Fibroblast of mammary gland (primary cell): ENCODE measurements around the gene BRAT1.
"Not testable (repeated sequence)": the region's sequence is repeated elsewhere in the genome, so short reads cannot be mapped to it uniquely, and the experiment has no call there.

ENCODE experiments used
- DNase-seq: peaks from one replicate; pipeline ENCODE4 v3.0.0-alpha.2; 2010; ENCODE audit warnings: low read depth
- H3K4me3 ChIP-seq: 2 replicates; pipeline ENCODE4 v1.5.1; 2011; ENCODE audit warnings: low read depth, mild to moderate bottlenecking, low read length, moderate library complexity; ENCODE audit not compliant: control insufficient read depth
- TF ChIP-seq, protein P1 (sequence below): conservative IDR thresholded peaks from 2 replicates; pipeline ENCODE4 v1.5.1; 2011; ENCODE audit warnings: low read depth, low read length, inconsistent platforms; ENCODE audit not compliant: control insufficient read depth, insufficient read depth

BRAT1 gene

DNA sequence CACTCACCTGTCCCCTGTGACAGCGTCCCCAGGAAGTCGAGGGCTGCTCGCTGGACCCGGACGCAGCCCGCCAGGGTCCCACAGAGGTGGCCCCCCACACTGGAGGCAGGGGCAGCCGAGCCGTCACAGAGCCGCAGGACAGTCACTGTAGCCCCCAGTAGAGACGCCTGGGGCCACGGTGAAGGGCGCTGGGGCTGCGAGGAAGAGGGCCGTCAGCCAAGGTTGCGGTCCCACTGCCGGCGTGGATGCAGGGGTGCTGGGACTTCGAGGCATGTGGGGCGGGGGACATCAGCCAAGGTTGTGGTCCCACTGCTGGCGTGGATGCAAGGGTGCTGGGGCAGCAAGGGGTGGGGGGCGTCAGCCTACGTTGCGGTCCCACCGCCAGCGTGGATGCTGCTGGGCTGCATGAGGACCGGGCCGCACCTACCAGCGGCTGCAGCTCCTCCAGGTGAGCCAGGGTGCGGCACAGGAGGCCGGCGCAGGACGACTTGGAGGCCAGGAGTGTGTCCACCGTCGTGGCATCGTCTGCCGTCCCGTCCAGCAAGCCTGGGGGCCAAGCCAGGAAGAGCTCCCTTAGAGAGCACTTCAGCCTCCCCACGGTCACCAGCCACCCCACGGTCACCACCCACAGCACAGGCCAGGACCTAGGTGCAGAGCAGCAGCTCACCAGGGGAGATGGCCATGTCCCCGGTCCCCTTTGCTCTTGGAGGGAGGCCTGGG lies 13.9 kb downstream of the BRAT1 start:
- H3K4me3 ChIP-seq = no peak overlapping the region
- DNase-seq = no peak
- TF ChIP-seq, protein P1, sequence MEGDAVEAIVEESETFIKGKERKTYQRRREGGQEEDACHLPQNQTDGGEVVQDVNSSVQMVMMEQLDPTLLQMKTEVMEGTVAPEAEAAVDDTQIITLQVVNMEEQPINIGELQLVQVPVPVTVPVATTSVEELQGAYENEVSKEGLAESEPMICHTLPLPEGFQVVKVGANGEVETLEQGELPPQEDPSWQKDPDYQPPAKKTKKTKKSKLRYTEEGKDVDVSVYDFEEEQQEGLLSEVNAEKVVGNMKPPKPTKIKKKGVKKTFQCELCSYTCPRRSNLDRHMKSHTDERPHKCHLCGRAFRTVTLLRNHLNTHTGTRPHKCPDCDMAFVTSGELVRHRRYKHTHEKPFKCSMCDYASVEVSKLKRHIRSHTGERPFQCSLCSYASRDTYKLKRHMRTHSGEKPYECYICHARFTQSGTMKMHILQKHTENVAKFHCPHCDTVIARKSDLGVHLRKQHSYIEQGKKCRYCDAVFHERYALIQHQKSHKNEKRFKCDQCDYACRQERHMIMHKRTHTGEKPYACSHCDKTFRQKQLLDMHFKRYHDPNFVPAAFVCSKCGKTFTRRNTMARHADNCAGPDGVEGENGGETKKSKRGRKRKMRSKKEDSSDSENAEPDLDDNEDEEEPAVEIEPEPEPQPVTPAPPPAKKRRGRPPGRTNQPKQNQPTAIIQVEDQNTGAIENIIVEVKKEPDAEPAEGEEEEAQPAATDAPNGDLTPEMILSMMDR = no peak

DNA sequence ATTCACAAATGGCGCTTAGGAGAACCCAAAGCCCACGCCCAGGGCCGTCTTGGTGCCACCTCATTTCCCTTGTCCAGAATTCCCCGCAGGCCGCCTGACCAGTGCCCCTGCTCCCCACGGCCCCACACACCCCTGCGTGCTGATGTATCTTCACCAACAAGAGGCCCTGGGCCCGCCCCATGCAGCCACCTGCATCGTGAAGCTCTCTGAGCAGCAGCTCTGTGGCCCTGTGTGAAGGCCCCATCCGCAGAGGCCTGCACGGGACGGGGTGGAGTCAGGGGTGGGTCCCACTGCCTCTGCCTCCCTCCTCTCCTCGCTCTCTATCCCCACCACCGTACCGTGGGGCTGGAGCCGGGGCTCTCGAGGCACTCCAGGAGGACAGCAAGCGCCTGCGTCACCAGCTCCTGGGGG lies 14.7 kb downstream of the BRAT1 start:
- TF ChIP-seq, protein P1 = no peak
- DNase-seq = no peak
- H3K4me3 ChIP-seq = no peak overlapping the region

DNA sequence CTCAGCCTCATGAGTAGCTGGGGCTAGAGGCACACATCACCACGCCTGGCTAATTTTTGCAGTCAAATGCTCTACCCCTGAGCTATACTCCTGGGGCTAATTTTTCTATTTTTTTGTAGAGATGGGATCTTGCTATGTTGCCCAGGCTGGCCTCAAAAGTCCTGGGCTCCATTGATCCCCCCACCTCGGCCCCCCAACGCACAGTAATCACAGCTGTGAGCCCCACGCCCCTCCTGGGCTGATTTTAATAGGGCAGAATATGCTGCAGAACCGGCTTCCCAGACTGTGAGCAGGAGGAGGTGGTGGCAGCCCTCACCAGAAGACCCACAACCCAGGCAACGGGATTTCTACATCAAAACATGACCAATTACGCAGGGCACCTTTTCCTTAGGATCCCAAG lies 15.2 kb downstream of the BRAT1 start:
- TF ChIP-seq, protein P1 = no peak
- no peak overlapping the region for H3K4me3 ChIP-seq
- no peak for DNase-seq

DNA sequence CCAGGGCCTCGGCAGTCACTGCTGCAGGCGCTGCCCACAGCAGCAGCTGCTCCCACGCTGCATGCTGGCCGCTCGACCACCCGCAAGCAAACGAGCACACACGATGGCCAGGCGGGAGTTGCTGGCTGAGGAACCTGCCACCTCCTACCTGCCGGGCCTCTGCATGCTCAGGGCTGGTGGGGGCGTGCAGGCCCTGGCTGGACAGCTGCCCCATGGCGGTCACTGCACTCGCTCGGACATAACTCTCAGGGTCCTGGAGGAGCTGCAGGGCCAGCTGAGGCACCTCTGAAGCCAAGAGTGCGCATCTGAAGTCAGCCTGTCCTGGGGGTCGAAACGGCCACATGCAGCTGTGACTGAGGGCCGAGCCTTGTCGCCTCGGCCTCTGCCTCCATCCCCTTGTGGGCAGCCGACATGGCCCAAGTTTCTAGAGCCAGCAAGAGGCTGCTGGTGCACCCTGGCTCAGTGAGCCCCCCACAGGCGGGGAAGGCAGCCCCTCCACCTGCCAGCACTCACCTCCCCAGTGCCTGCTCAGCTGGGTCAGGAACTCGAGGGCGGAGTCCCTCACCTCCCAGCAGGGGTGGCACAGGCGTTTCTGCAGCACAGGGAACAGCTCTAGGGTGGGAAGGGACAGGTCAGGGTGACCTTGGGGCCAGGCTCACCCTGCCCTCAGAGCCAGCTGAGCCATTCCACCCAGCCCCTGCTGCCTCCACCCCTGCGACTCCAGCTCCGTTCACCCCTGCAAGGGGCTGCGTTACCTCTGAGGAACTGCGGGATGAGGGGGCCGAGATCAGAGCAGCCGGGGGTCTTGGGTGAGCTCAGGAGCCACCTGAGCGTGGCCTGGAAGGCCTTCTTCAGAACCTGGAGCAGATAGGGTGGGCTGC lies 16.1 kb downstream of the BRAT1 start:
- no peak overlapping the region for H3K4me3 ChIP-seq
- TF ChIP-seq, protein P1 = no peak
- DNase-seq = no peak

DNA sequence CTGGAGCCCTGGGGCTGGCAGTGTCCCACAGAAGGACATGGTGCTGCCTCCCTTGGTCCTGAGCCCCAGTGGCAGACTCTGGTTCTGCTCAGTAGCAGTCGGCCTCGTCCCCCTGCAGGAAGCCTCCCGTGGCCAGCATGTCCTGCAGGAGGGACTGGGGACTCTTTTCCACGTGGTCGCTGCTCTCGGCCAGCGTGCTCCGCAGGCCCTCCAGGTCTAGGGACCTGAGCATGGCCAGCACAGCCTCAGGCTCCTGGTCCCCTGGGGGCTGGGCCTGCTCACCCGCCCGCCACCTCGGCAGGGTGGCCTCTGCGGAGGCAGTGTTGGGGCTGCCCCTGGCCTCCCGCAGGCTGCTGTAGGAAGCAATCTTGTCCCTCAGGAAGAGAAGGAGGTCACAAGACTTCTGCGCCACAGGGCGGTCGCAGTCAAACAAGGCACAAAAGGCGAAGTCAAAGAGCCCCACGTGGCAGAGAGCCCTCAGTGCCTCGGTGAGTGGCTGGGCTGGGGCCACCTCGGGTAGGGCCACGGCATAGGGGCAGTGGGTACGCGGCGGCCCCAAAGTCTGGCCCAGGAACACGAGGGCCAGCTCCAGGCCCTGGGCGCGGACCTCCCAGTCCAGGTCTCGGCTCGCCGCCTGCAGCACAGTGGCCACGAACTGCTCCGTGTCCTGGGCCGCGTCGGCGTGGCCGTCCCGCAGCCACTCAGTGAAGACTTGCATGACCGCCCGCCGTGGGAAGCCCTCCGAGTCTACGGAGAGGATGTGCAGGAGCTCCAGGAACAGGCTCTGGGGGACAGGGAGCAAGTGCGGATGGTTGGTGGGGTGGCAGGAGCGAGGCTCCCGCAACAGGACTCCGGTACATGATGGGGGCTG lies 17.1 kb downstream of the BRAT1 start:
- DNase-seq = no peak
- TF ChIP-seq, protein P1 = no peak
- no peak overlapping the region for H3K4me3 ChIP-seq

DNA sequence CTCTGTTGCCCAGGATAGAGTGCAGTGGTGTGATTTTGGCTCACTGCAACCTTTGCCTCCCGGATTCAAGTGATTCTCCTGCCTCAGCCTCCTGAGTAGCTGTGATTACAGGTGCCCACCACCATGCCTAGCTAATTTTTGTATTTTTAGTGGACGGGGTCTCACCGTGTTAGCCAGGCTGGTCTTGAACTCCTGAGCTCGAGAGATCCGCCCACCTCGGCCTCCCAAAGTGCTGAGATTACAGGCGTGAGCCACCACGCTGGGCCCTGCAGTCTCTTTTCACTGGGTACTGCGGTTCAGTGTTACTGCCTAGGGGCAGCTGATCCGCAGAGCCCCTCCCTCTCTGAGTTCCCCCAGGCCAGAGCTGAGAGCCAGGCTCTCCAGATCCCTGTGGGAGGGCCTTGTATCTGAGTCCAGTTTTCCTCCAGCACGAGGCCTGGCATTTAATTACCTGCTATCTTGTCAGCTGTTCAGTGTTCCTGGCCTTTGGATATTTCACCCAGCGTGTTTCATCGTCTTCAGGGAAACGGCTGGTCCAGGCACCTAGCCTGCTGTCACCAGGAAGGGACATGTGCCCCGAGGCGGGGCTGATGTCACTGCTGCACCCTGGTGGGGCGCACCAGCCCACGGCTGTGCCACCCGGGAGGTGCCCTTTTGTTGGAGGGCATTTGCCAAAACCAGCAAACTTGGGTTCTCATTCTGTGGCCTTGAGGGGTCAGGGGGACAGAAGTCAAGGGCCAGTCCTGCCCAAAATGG lies 19.3 kb downstream of the BRAT1 start:
- DNase-seq, H3K4me3 ChIP-seq: not testable (repeated sequence)

DNA sequence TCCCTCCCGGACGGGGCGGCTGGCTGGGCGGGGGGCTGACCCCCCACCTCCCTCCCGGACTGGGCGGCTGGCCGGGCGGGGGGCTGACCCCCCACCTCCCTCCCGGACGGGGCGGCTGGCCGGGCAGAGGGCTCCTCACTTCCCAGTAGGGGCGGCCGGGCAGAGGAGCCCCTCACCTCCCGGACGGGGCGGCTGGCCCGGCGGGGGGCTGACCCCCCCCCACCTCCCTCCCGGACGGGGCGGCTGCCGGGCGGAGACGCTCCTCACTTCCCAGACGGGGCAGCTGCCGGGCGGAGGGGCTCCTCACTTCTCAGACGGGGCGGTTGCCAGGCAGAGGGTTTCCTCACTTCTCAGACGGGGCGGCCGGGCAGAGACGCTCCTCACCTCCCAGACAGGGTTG lies 21.1 kb downstream of the BRAT1 start:
- not testable (repeated sequence) for H3K4me3 ChIP-seq, DNase-seq

DNA sequence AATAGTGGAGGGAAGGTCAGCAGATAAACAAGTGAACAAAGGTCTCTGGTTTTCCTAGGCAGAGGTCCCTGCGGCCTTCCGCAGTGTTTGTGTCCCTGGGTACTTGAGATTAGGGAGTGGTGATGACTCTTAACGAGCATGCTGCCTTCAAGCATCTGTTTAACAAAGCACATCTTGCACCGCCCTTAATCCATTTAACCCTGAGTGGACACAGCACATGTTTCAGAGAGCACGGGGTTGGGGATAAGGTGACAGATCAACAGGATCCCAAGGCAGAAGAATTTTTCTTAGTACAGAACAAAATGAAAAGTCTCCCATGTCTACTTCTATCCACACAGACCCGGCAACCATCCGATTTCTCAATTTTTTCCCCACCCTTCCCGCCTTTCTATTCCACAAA lies 21.8 kb downstream of the BRAT1 start:
- not testable (repeated sequence) for DNase-seq, H3K4me3 ChIP-seq

DNA sequence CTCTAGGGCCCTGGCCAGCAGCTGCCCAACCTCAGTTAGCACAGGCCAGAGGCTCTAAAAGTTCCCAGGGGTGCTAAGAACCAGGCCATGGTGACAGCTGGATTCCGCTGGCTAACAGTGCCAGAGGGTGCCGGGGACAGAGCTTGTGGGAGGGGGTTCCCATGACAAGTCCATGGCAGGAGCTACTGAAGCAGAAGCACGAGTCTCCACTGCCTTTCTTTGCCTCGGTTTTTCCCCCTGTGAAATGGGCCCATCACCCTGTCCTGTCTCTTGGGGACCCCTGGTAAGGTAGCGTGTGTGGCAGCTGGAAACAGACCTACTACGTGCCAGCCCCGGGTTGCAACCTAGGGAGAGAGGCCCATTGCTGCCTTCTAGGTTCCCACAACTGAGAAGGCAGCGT lies 22.5 kb downstream of the BRAT1 start:
- not testable (repeated sequence) for DNase-seq, H3K4me3 ChIP-seq

DNA sequence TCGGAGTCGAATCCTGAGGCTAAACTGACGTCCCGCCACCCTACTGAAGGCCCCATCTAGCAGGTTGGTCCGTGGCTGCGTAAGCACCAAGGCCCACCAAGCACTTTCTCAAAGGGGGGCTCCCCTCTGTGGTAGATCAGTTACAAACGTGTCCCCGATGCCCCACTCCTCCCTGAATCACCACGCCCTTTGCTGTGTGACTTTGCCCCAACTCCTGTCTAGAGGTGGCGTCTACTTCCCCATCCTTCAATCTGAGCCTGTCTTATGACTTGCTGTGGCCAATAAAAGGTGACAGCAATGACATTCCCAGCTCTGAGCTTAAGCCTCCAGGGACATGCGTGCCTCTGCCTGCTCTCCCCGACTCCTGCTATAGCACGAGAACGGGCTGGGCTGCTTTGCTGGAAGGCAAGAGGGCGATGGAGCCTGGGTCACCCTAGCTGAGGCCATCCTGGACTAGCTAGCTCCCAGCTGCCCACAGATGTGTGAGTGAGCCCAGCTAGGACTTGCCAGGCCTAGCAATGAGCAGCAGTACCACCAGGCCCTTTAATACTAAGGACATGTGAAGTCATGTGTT lies 23.0 kb downstream of the BRAT1 start:
- not testable (repeated sequence) for H3K4me3 ChIP-seq, DNase-seq
